Stimulated activated CD8-positive, alpha-beta memory T cell treated with anti-CD3 and anti-CD28 coated beads, Interleukin-4, amount 100 ng/mL, for 4 hours (primary cell): ENCODE data around the gene PIK3R6.
"Not testable (repeated sequence)": the region's sequence is repeated elsewhere in the genome, so short reads cannot be mapped to it uniquely, and the experiment has no call there.

ENCODE experiments used
- DNase-seq, 2 donors: peaks; one replicate each; pipeline ENCODE4 v3.0.0-alpha.2; 2020; ENCODE audit warnings: low read depth in 2 of 2, low spot score in 1 of 2

Gene PIK3R6

GRCh38 chr17:8856205-8856603, 11.3 kb downstream of the PIK3R6 start:
- not testable (repeated sequence) for DNase-seq

- no peak for DNase-seq
These were observed 11.8 kb downstream of the PIK3R6 start for GRCh38 chr17:8855477-8856204.

- no peak for DNase-seq
These were observed 15.9 kb downstream of the PIK3R6 start for GRCh38 chr17:8851600-8851999.

GRCh38 chr17:8849311-8850041, 18.0 kb downstream of the PIK3R6 start:
- DNase-seq = no peak

- DNase-seq = no peak
These were observed 19.6 kb downstream of the PIK3R6 start for GRCh38 chr17:8847891-8848290.

- DNase-seq = no peak
These were observed 20.7 kb downstream of the PIK3R6 start for GRCh38 chr17:8846768-8847211.

- DNase-seq = no peak
These were observed 22.9 kb downstream of the PIK3R6 start for GRCh38 chr17:8844229-8845218.

- no peak for DNase-seq
These were observed 24.1 kb downstream of the PIK3R6 start for GRCh38 chr17:8843344-8843743.

- DNase-seq = no peak
These were observed 25.6 kb downstream of the PIK3R6 start for GRCh38 chr17:8841844-8842243.

GRCh38 chr17:8839410-8839935, 28.0 kb downstream of the PIK3R6 start:
- DNase-seq = no peak

- DNase-seq = no peak
These were observed 28.9 kb downstream of the PIK3R6 start for GRCh38 chr17:8838551-8839095.

- no peak for DNase-seq
These were observed 29.9 kb downstream of the PIK3R6 start for GRCh38 chr17:8837563-8838075.

GRCh38 chr17:8836821-8837562, 30.5 kb downstream of the PIK3R6 start:
- DNase-seq = no peak

GRCh38 chr17:8835631-8836364, 31.7 kb downstream of the PIK3R6 start:
- no peak for DNase-seq

GRCh38 chr17:8835106-8835505, 32.4 kb downstream of the PIK3R6 start:
- DNase-seq = no peak

GRCh38 chr17:8832711-8833352, 34.6 kb downstream of the PIK3R6 start:
- no peak for DNase-seq

- DNase-seq = no peak
These were observed 36.1 kb downstream of the PIK3R6 start for GRCh38 chr17:8831234-8831849.

- DNase-seq = no peak
These were observed 37.3 kb downstream of the PIK3R6 start for GRCh38 chr17:8830141-8830540.
